Natural killer cell (primary cell): Measurements from ENCODE around the gene ZMAT5. TPM values are rescaled to one million over a fixed set of nuclear protein-coding genes. Genes with fewer than 3 reads are reported as not detected.

ENCODE experiments used
- ATAC-seq, 3 donors: fragments of 150-1000 bp in 2 of 3; fragments of 200-7000 bp in 1 of 3; cut with Tn5 transposase; 1 replicate in 1 of 3; 2 replicates in 2 of 3; pipeline ENCODE4 v1.10.0; 2021; ENCODE audit warnings: mild to moderate bottlenecking in 2 of 3, moderate library complexity in 2 of 3
- DNase-seq, 2 donors: peaks; one replicate each; pipeline versions ENCODE4 v3.0.0 to v3.0.0-alpha.2; 2013 to 2021; ENCODE audit warnings: mixed read lengths in 1 of 2
- H3K27ac ChIP-seq: one replicate; pipeline ENCODE4 v1.5.1; 2013; ENCODE audit warnings: mild to moderate bottlenecking, low read length
- H3K27me3 ChIP-seq: one replicate; pipeline ENCODE4 v1.6.1; 2013; ENCODE audit warnings: low read length; ENCODE audit not compliant: control insufficient read depth, insufficient read depth
- H3K36me3 ChIP-seq: one replicate; pipeline ENCODE4 v1.6.1; 2013; ENCODE audit warnings: low read length; ENCODE audit not compliant: control insufficient read depth, insufficient read depth
- H3K4me1 ChIP-seq: one replicate; pipeline ENCODE4 v1.6.1; 2013; ENCODE audit warnings: low read length; ENCODE audit not compliant: control insufficient read depth, insufficient read depth
- H3K4me3 ChIP-seq: one replicate; pipeline ENCODE4 v1.5.1; 2013; ENCODE audit warnings: low read length
- H3K9me3 ChIP-seq: one replicate; pipeline ENCODE4 v1.6.1; 2013; ENCODE audit warnings: low read length; ENCODE audit not compliant: control insufficient read depth, insufficient read depth
- H3K27ac Mint-ChIP-seq, 2 donors: one replicate each; pipeline ENCODE4 v1.8.0; 2022; ENCODE audit warnings: mild to moderate bottlenecking in 2 of 2, mixed read lengths in 2 of 2, moderate library complexity in 1 of 2
- H3K27me3 Mint-ChIP-seq, 2 donors: one replicate each; pipeline ENCODE4 v1.8.0; 2022; ENCODE audit warnings: low read depth in 2 of 2, mixed read lengths in 2 of 2
- H3K36me3 Mint-ChIP-seq: one replicate; pipeline ENCODE4 v1.8.0; 2022; ENCODE audit warnings: mixed read lengths
- H3K4me1 Mint-ChIP-seq, 2 donors: one replicate each; pipeline ENCODE4 v1.8.0; 2022; ENCODE audit warnings: mixed read lengths in 2 of 2
- H3K4me3 Mint-ChIP-seq: one replicate; pipeline ENCODE4 v1.8.0; 2022; ENCODE audit warnings: mild to moderate bottlenecking, moderate library complexity, mixed read lengths
- H3K9me3 Mint-ChIP-seq, 2 donors: one replicate each; pipeline ENCODE4 v1.8.0; 2022; ENCODE audit warnings: mixed read lengths in 2 of 2
- WGBS: methylation state at CpG from one replicate; pipeline ENCODE4 v1.1.7; 2013; ENCODE audit warnings: missing lambda C conversion rate; ENCODE audit not compliant: insufficient coverage; 5-methylcytosine and 5-hydroxymethylcytosine counted together
- intact Hi-C: fragments of 100-400 bp; cut with micrococcal nuclease; formaldehyde crosslinking; loops from one replicate; pipeline ENCODE4 v1.14.2; 2022
- total RNA-seq, 4 donors: library from RNA; stranded (reverse); fragments of 120-200 nt in 1 of 4; gene quantifications; one replicate each; pipeline versions ENCODE4 v1.2.3 to v1.2.4, GENCODE V29; 2013 to 2022
- TF ChIP-seq, protein P1 (sequence below): fragments of 200-600 bp; IDR thresholded peaks from one replicate; pipeline ENCODE4 v1.8.0; 2022; ENCODE audit warnings: antibody characterized with exemption

ZMAT5 gene
- total RNA-seq, 3 donors from 2014 or later (not counting 1 experiment from before 2014, with no cell fraction given): 15.9 to 20.0 (median 16.0) TPM

DNA sequence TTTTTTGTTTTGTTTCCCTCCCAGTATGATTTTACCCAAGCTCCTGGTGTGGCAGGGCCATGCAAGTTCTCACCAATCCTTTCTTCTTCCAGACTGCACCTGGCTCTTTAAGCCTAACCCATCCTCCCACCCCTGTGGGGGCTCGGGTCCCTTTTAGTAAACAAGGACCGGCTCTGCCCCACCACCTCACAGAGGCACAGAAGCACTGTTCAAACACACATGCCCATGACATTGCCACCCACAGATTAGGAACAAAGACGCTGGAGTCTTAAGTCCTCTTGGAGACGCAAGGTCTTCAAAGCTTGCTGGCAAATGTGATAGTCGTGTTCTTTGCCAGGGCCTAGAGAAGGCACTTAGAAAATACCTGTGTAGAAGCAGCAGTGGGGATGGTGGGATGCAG lies 19.2 kb upstream of the ZMAT5 start:
- H3K4me3 ChIP-seq: no peak overlapping the region
- H3K27me3 ChIP-seq: no peaks in the 10 kb centered on the region
- Mint-ChIP-seq H3K9me3 (no peaks in the 10 kb centered on the region), H3K4me1 (no peaks in the 10 kb centered on the region), H3K27ac (no peak overlapping the region), H3K27me3 (no peaks in the 10 kb centered on the region), H3K4me3 (no peak overlapping the region), H3K36me3 (peaks cover 9% of the 10 kb centered on the region)
- H3K4me1 ChIP-seq: no peaks in the 10 kb centered on the region
- ATAC-seq (no peak), DNase-seq (no peak)
- TF ChIP-seq, protein P1, sequence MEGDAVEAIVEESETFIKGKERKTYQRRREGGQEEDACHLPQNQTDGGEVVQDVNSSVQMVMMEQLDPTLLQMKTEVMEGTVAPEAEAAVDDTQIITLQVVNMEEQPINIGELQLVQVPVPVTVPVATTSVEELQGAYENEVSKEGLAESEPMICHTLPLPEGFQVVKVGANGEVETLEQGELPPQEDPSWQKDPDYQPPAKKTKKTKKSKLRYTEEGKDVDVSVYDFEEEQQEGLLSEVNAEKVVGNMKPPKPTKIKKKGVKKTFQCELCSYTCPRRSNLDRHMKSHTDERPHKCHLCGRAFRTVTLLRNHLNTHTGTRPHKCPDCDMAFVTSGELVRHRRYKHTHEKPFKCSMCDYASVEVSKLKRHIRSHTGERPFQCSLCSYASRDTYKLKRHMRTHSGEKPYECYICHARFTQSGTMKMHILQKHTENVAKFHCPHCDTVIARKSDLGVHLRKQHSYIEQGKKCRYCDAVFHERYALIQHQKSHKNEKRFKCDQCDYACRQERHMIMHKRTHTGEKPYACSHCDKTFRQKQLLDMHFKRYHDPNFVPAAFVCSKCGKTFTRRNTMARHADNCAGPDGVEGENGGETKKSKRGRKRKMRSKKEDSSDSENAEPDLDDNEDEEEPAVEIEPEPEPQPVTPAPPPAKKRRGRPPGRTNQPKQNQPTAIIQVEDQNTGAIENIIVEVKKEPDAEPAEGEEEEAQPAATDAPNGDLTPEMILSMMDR: no peak
- intact Hi-C loops: no loop called here
- peaks cover 34% of the 10 kb centered on the region for H3K36me3 ChIP-seq
- WGBS: 96% methylated on average over 5 of the region's 5 CpGs
- no peak overlapping the region for H3K27ac ChIP-seq
- no peaks in the 10 kb centered on the region for H3K9me3 ChIP-seq

DNA sequence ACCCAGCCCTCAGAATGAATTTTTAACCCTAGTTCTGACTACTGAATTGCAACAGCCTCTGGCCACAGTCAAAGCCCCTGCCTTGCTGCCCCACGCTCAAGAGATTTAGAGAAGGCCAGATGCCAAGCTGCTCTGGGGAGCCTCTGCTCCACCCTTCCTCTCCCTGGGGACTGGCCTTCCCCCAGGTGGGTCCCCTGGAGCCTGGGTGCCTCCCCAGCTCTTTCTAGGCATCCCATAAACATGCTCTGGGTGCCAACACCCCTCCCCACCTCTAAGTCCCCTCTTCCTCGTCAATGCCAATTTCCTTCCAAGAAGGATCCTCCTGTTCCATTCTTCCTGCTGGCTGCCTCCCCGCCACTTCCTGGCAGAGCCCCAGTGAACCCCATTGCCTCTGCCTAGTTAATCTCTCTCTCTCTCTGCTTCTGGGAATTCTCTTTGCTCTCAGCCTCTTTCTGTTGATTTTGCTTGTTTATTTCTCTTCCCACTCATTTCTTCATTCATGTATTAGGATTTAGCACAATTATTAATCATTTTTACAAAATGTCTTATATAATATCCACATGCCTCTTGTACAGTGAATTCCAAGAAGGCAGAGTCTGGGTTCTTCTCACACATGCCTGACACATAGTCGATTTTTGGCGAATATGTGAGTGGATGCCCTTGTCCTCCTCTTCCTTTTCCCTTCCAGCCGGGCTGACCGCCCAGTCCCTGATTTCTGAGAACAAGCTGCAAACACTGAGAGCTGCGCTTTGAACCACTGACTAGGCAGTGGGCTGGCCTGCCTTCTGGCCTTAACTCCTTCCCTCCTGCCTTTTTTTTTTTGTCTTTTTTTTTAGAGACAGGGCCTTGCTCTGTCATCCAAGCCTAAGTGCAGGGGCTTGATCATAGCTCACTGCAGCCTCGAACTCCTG lies 17.9 kb upstream of the ZMAT5 start:
- no peak overlapping the region for H3K27ac ChIP-seq
- peaks cover 21% of the 10 kb centered on the region for H3K36me3 ChIP-seq
- Mint-ChIP-seq H3K36me3 (peaks cover 9% of the 10 kb centered on the region), H3K27ac (no peak overlapping the region), H3K27me3 (no peaks in the 10 kb centered on the region), H3K9me3 (no peaks in the 10 kb centered on the region), H3K4me1 (no peaks in the 10 kb centered on the region), H3K4me3 (no peak overlapping the region)
- H3K9me3 ChIP-seq: no peaks in the 10 kb centered on the region
- no peak for ATAC-seq
- no peak for DNase-seq
- H3K4me3 ChIP-seq: no peak overlapping the region
- intact Hi-C loops: no loop called here
- TF ChIP-seq, protein P1: no peak
- 86% methylated on average over 9 of the region's 9 CpGs for WGBS
- no peaks in the 10 kb centered on the region for H3K4me1 ChIP-seq
- no peaks in the 10 kb centered on the region for H3K27me3 ChIP-seq

DNA sequence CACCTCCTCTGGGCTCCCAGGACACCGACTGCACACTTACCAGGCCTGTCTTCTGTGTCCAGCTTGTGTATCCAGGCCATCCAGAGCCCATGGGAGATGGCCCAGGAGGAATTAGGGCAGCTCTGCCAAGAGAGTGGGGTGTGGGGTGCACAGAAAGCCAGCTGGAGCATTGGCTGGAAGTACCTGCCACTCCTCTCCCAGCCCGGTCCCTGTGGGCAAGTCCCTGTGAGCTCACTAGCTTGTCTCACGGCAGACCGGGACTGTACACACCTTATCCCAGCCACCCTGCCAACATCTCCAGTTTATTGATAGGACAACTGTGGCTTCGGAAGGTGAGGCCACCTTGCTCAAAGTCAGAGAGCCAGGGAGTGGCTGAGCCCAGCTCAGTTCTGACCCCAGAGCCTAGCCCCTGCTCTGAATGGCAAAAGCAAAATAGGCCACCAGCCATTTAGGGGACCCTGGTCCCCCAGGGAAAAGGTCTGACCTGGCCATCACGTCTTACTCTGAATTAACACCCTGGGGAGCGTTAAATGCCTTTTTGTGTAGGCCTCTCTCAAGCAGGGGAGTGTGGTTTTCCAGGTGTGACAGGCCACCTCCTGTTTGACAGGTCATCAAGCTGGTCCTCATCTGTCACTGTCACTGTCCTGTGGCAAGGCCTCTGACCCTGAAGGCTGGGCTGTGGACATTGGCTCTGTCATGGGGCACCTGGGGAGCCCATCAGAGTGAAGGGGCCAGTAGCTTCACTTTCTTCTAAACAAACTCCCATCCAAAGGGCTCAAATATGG lies 15.4 kb upstream of the ZMAT5 start:
- WGBS: 84% methylated on average over 7 of the region's 7 CpGs
- no peak for DNase-seq
- Mint-ChIP-seq H3K4me1 (no peaks in the 10 kb centered on the region), H3K27ac (no peak overlapping the region), H3K36me3 (no peaks in the 10 kb centered on the region), H3K4me3 (no peak overlapping the region), H3K9me3 (no peaks in the 10 kb centered on the region), H3K27me3 (no peaks in the 10 kb centered on the region)
- TF ChIP-seq, protein P1: no peak
- no peak for ATAC-seq
- Histone ChIP-seq H3K27ac (no peak overlapping the region), H3K36me3 (peaks cover 3% of the 10 kb centered on the region), H3K4me1 (no peaks in the 10 kb centered on the region), H3K4me3 (no peak overlapping the region), H3K9me3 (no peaks in the 10 kb centered on the region), H3K27me3 (no peaks in the 10 kb centered on the region)
- intact Hi-C loops: no loop called here
